Measurements from ENCODE around the gene TNFSF18. TPM values are rescaled to one million over a fixed set of nuclear protein-coding genes. Genes with fewer than 3 reads are reported as not detected.

Gene TNFSF18
- total RNA-seq, 1 experiment from 2014 or later: not detected

- in situ Hi-C loops (cut with HindIII; ENCODE audit: low pct_unique_long_range_greater_than_20kb, low sequenced_read_pairs): no loop called here
- no peaks in the 10 kb centered on the region for H3K9me3 ChIP-seq (ENCODE audit: control insufficient read depth, insufficient read depth, low read depth, low read length)
- BruUV-seq (replicated peaks): no TSS peak
- DNase-seq (ENCODE audit: low read depth, low spot score) (no peak), ATAC-seq (no peak)
- H3K27ac ChIP-seq (ENCODE audit: low read length): no peak overlapping the region
- H3K27me3 ChIP-seq (ENCODE audit: control insufficient read depth, insufficient read depth, low read length): no peaks in the 10 kb centered on the region
- no peaks in the 10 kb centered on the region for H3K4me1 ChIP-seq (ENCODE audit: control insufficient read depth, insufficient read depth, low read length)
- TF ChIP-seq TCF7L2 (IDR thresholded peaks at IDR 0.05; ENCODE audit: low read depth, low read length) (no peak), SIN3A (IDR thresholded peaks at IDR 0.05; ENCODE audit: borderline replicate concordance, insufficient read depth, low read depth, low read length) (no peak), POLR2AphosphoS5 (IDR thresholded peaks at IDR 0.05; ENCODE audit: low read depth, low read length) (no peak), CTCF (IDR thresholded peaks at IDR 0.05) (no peak), REST (IDR thresholded peaks at IDR 0.05; ENCODE audit: insufficient read depth in 1 of 2, low read depth in 2 of 2, low read length in 1 of 2) (no peak)
- intact Hi-C loops (cut with micrococcal nuclease; ENCODE audit: unreplicated experiment): no loop called here
- no peaks in the 10 kb centered on the region for H3K36me3 ChIP-seq (ENCODE audit: control insufficient read depth, insufficient read depth, low read length)
- POLR2A ChIA-PET: no interaction called here
- no peak overlapping the region for H3K4me3 ChIP-seq (ENCODE audit: low read depth in 2 of 2, low read length in 2 of 2)
- CTCF ChIA-PET: no interaction called here
Measured at GRCh38 chr1:173005196-173005864, 45.4 kb downstream of the TNFSF18 start.

GRCh38 chr1:173002891-173003838 is 47.6 kb downstream of the TNFSF18 start:
- Histone ChIP-seq H3K27me3 (ENCODE audit: control insufficient read depth, insufficient read depth, low read length) (no peaks in the 10 kb centered on the region), H3K27ac (ENCODE audit: low read length) (no peak overlapping the region), H3K36me3 (ENCODE audit: control insufficient read depth, insufficient read depth, low read length) (no peaks in the 10 kb centered on the region), H3K4me1 (ENCODE audit: control insufficient read depth, insufficient read depth, low read length) (no peaks in the 10 kb centered on the region), H3K9me3 (ENCODE audit: control insufficient read depth, insufficient read depth, low read depth, low read length) (no peaks in the 10 kb centered on the region), H3K4me3 (ENCODE audit: low read depth in 2 of 2, low read length in 2 of 2) (no peak overlapping the region)
- ChIA-PET CTCF (interaction anchor here (0.7 kb wide), 1 partner anchor 206 kb away, joined by 8 read pairs; no protein-coding TSS in a partner anchor), POLR2A (no interaction called here)
- TF ChIP-seq TCF7L2 (IDR thresholded peaks at IDR 0.05; ENCODE audit: low read depth, low read length) (no peak), CTCF (IDR thresholded peaks at IDR 0.05) (no peak), POLR2AphosphoS5 (IDR thresholded peaks at IDR 0.05; ENCODE audit: low read depth, low read length) (no peak), REST (IDR thresholded peaks at IDR 0.05; ENCODE audit: insufficient read depth in 1 of 2, low read depth in 2 of 2, low read length in 1 of 2) (no peak), SIN3A (IDR thresholded peaks at IDR 0.05; ENCODE audit: borderline replicate concordance, insufficient read depth, low read depth, low read length) (no peak)
- DNase-seq (ENCODE audit: low read depth, low spot score) (no peak), ATAC-seq (no peak)
- in situ Hi-C loops (cut with HindIII; ENCODE audit: low pct_unique_long_range_greater_than_20kb, low sequenced_read_pairs) (no loop called here), intact Hi-C loops (cut with micrococcal nuclease; ENCODE audit: unreplicated experiment) (no loop called here)
- no TSS peak for BruUV-seq (replicated peaks)

Measured in Panc1 (cell line).